ENCODE data around the gene TRMT11. TPM values are rescaled to one million over a fixed set of nuclear protein-coding genes. Genes with fewer than 3 reads are reported as not detected.

TRMT11 gene
- total and polyA plus RNA-seq, 2 of the 13 experiments (the other 11 are each of a cell fraction or from before 2014, with no cell fraction given): 42.2 to 81.9 TPM

DNA sequence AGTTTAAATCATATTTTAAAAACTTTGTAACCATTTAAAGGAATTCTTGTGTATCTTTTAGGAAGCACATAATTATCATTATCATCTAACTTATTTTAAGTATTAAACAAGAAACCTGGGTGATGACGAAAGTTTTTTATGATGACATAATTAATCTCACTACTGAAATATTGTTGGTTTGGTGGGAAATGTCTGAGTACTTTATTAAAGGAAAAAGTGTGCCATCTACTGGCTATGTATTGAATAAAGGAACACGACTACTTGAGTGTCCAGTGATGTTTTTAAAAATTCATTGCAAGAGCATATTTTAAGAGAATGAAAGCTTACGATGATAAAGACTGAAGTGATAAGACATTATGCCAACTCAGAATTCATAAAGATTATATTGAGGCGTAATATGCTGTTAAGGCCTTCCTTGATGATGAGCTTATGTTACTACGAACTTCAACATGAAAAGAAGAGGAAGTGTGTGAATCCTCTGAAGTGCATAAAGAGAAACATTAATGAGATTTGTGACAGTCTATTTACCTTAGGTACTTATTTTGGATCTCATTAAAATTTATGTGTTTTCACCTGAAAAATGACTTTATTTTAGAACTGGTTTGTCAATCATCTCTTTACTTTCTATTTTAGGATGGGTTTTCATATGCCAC lies 12.0 kb upstream of the TRMT11 start:
- FAIRE-seq (peak; percentile 30), DNase-seq (ENCODE audit: low spot score) (peak; percentile 56), ATAC-seq (peak; percentile 69)
- BruUV-seq (replicated peaks): no TSS peak
- POLR2A ChIA-PET: interaction anchor here (2.4 kb wide), 1 partner anchor 11 kb away, joined by 11 read pairs; the partner anchor contains the start of gene TRMT11
- no peaks in the 10 kb centered on the region for H3K4me1 ChIP-seq (ENCODE audit: insufficient read depth, low read length)
- H3K36me3 ChIP-seq (replicated peaks in 1 of 2; ENCODE audit: control insufficient read depth in 1 of 2, insufficient read depth in 2 of 2, low read length in 2 of 2): peaks cover 1 to 25% of the 10 kb centered on the region in 2 experiments; a peak in 4 of 5 replicates
- no peaks in the 10 kb centered on the region for H4K20me1 ChIP-seq (ENCODE audit: insufficient read depth, low read length)
- TF ChIP-seq, protein P1, sequence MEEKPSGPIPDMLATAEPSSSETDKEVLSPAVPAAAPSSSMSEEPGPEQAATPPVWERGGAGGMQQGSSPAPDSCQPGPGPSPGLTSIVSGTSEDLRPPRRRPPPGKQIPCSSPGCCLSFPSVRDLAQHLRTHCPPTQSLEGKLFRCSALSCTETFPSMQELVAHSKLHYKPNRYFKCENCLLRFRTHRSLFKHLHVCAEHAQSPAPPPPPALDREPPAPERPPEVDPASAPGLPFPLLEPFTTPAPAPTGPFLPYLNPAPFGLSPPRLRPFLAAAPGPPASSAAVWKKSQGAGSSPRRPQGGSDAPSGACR (CRISPR knock-in tag; IDR thresholded peaks at IDR 0.05): no peak
- no peak for TF ChIP-seq REL (CRISPR knock-in tag; conservative IDR thresholded peaks at IDR 0.05)
- peak; percentile 79 for TF ChIP-seq ATF7 (IDR thresholded peaks at IDR 0.05)
- no peak for TF ChIP-seq ATF7 (CRISPR knock-in tag; IDR thresholded peaks at IDR 0.05)
- TF ChIP-seq, protein P2, sequence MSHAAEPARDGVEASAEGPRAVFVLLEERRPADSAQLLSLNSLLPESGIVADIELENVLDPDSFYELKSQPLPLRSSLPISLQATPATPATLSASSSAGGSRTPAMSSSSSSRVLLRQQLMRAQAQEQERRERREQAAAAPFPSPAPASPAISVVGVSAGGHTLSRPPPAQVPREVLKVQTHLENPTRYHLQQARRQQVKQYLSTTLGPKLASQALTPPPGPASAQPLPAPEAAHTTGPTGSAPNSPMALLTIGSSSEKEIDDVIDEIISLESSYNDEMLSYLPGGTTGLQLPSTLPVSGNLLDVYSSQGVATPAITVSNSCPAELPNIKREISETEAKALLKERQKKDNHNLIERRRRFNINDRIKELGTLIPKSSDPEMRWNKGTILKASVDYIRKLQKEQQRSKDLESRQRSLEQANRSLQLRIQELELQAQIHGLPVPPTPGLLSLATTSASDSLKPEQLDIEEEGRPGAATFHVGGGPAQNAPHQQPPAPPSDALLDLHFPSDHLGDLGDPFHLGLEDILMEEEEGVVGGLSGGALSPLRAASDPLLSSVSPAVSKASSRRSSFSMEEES (CRISPR knock-in tag; IDR thresholded peaks at IDR 0.05): no peak
- TF ChIP-seq STAG1 (CRISPR knock-in tag; IDR thresholded peaks at IDR 0.05): peak; percentile 70
- TF ChIP-seq CEBPG (CRISPR knock-in tag; IDR thresholded peaks at IDR 0.05): 0 out of 2 replicates have a peak, but pooled peaks have one; percentile 5
- peak; percentile 52 for TF ChIP-seq SMC3 (IDR thresholded peaks at IDR 0.05; ENCODE audit: low read length)
- TF ChIP-seq, protein P3, sequence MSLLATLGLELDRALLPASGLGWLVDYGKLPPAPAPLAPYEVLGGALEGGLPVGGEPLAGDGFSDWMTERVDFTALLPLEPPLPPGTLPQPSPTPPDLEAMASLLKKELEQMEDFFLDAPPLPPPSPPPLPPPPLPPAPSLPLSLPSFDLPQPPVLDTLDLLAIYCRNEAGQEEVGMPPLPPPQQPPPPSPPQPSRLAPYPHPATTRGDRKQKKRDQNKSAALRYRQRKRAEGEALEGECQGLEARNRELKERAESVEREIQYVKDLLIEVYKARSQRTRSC (CRISPR knock-in tag; IDR thresholded peaks at IDR 0.05; ENCODE audit: low read depth): no peak
- no peak for TF ChIP-seq ATAD3A (CRISPR knock-in tag; IDR thresholded peaks at IDR 0.05)
- TF ChIP-seq, protein P4, sequence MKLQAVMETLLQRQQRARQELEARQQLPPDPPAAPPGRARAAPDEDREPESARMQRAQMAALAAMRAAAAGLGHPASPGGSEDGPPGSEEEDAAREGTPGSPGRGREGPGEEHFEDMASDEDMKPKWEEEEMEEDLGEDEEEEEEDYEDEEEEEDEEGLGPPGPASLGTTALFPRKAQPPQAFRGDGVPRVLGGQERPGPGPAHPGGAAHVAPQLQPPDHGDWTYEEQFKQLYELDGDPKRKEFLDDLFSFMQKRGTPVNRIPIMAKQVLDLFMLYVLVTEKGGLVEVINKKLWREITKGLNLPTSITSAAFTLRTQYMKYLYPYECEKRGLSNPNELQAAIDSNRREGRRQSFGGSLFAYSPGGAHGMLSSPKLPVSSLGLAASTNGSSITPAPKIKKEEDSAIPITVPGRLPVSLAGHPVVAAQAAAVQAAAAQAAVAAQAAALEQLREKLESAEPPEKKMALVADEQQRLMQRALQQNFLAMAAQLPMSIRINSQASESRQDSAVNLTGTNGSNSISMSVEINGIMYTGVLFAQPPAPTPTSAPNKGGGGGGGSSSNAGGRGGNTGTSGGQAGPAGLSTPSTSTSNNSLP (IDR thresholded peaks at IDR 0.05; ENCODE audit: low read depth, low read length): peak; percentile 54; the same call in 1 of the 2 replicates
- 0 out of 2 replicates have a peak, but pooled peaks have one; percentile 19 for TF ChIP-seq CEBPB (IDR thresholded peaks at IDR 0.05; ENCODE audit: borderline replicate concordance, low read depth, low read length)
- TF ChIP-seq CREB1 (IDR thresholded peaks at IDR 0.05): peak; percentile 80
- peak; percentile 48; the same call in 1 of the 2 replicates for TF ChIP-seq CREB1 (CRISPR knock-in tag; IDR thresholded peaks at IDR 0.05)
- no peak for TF ChIP-seq SSRP1 (CRISPR knock-in tag; IDR thresholded peaks at IDR 0.05)
- TF ChIP-seq, protein P5, sequence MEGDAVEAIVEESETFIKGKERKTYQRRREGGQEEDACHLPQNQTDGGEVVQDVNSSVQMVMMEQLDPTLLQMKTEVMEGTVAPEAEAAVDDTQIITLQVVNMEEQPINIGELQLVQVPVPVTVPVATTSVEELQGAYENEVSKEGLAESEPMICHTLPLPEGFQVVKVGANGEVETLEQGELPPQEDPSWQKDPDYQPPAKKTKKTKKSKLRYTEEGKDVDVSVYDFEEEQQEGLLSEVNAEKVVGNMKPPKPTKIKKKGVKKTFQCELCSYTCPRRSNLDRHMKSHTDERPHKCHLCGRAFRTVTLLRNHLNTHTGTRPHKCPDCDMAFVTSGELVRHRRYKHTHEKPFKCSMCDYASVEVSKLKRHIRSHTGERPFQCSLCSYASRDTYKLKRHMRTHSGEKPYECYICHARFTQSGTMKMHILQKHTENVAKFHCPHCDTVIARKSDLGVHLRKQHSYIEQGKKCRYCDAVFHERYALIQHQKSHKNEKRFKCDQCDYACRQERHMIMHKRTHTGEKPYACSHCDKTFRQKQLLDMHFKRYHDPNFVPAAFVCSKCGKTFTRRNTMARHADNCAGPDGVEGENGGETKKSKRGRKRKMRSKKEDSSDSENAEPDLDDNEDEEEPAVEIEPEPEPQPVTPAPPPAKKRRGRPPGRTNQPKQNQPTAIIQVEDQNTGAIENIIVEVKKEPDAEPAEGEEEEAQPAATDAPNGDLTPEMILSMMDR (CRISPR knock-in tag; IDR thresholded peaks at IDR 0.05): peak; percentile 65
- TF ChIP-seq WIZ (CRISPR knock-in tag; IDR thresholded peaks at IDR 0.05): no peak
- TF ChIP-seq RBFOX2 (IDR thresholded peaks at IDR 0.05; ENCODE audit: low read depth, low read length): no peak
- no peak for TF ChIP-seq HOXA3 (CRISPR knock-in tag; IDR thresholded peaks at IDR 0.05)
- no peaks in the 10 kb centered on the region for H3K79me2 ChIP-seq (ENCODE audit: insufficient read depth, low read length)
- WGBS (ENCODE audit: low lambda C conversion rate): 52% methylated on average over 5 of the region's 5 CpGs
- CTCF ChIA-PET (ENCODE audit: low intra/inter-chr PET ratio, low total read pairs): interaction anchor here (1.1 to 2.7 kb wide), 6 partner anchors 21 to 663 kb away, joined by 3 to 30 read pairs (median 6); no protein-coding TSS in a partner anchor
- H3K27ac ChIP-seq (ENCODE audit: extremely low read length, insufficient read depth, low read length): no peak overlapping the region
- intact Hi-C loops (cut with micrococcal nuclease; ENCODE audit: unreplicated experiment): loop anchor here (1.0 to 5.0 kb wide), 5 partner anchors 17 to 660 kb away; partner anchors contain the start of gene NCOA7
- no peak overlapping the region for H2AFZ ChIP-seq (ENCODE audit: low read length)
- H3K27me3 ChIP-seq (ENCODE audit: control insufficient read depth in 1 of 2, insufficient read depth in 2 of 2, low read length in 2 of 2): no peaks in the 10 kb centered on the region
- H3K4me2 ChIP-seq (ENCODE audit: low read depth, low read length): no peak overlapping the region
- in situ Hi-C loops (cut with HindIII; ENCODE audit: extremely low pct_ligation_motif_present, low pct_unique_long_range_greater_than_20kb): no loop called here
- no peaks in the 10 kb centered on the region for H3K9me3 ChIP-seq (ENCODE audit: low read length)
- no peak overlapping the region for H3K9ac ChIP-seq (ENCODE audit: insufficient read depth, low read depth, low read length)
- no peak overlapping the region for H3K4me3 ChIP-seq (replicated peaks in 1 of 3; ENCODE audit: insufficient read depth in 1 of 3, low read depth in 2 of 3, low read length in 3 of 3)

Measured in HepG2 (cell line).